Ishikawa (cell line): ENCODE measurements around the gene ALX1.

Source experiments
- CEBPB ChIP-seq: IDR thresholded peaks from 2 replicates; pipeline ENCODE4 v1.6.1; 2012
- CREB1 ChIP-seq: IDR thresholded peaks from 2 replicates; pipeline ENCODE4 v1.6.1; 2012; ENCODE audit warnings: low read depth
- EGR1 ChIP-seq: IDR thresholded peaks from 2 replicates; pipeline ENCODE4 v1.6.1; 2012
- EP300 ChIP-seq: IDR thresholded peaks from 2 replicates; pipeline ENCODE4 v1.6.1; 2012; ENCODE audit warnings: borderline replicate concordance
- FOXM1 ChIP-seq: IDR thresholded peaks from 2 replicates; pipeline ENCODE4 v1.6.1; 2012; ENCODE audit warnings: low read depth, borderline replicate concordance
- MAX ChIP-seq: IDR thresholded peaks from 2 replicates; pipeline ENCODE4 v1.6.1; 2012
- NFIC ChIP-seq: IDR thresholded peaks from 2 replicates; pipeline ENCODE4 v1.6.1; 2012
- RAD21 ChIP-seq: IDR thresholded peaks from 2 replicates; pipeline ENCODE4 v1.6.1; 2012; ENCODE audit warnings: low read depth
- REST ChIP-seq: IDR thresholded peaks from 2 replicates; pipeline ENCODE4 v1.6.1; 2012; ENCODE audit warnings: low read depth, mild to moderate bottlenecking
- TAF1 ChIP-seq: IDR thresholded peaks from 2 replicates; pipeline ENCODE4 v1.6.1; 2012; ENCODE audit warnings: low read depth, mild to moderate bottlenecking
- TCF12 ChIP-seq: IDR thresholded peaks from 2 replicates; pipeline ENCODE4 v1.6.1; 2012; ENCODE audit warnings: low read depth
- TEAD4 ChIP-seq: IDR thresholded peaks from 2 replicates; pipeline ENCODE4 v1.6.1; 2012
- USF1 ChIP-seq: IDR thresholded peaks from 2 replicates; pipeline ENCODE4 v1.6.1; 2012
- YY1 ChIP-seq: IDR thresholded peaks from 2 replicates; pipeline ENCODE4 v1.6.1; 2012; ENCODE audit warnings: low read depth
- ZBTB7A ChIP-seq: IDR thresholded peaks from 2 replicates; pipeline ENCODE4 v1.6.1; 2012; ENCODE audit warnings: low read depth

Gene ALX1

GRCh38 chr12:85253853-85254252, 26.2 kb upstream of the ALX1 start:
- no peak for TF ChIP-seq FOXM1

- no peak for TF ChIP-seq TAF1
- no peak for TF ChIP-seq CREB1
- TF ChIP-seq NFIC, result no peak
- TF ChIP-seq REST, result no peak
- TF ChIP-seq CEBPB, result no peak
- TF ChIP-seq ZBTB7A, result no peak
- TF ChIP-seq TEAD4, result no peak
- TF ChIP-seq RAD21, result no peak
- no peak for TF ChIP-seq USF1
- no peak for TF ChIP-seq TCF12
- TF ChIP-seq MAX, result no peak
- no peak for TF ChIP-seq FOXM1
- TF ChIP-seq YY1, result no peak
- no peak for TF ChIP-seq EGR1
- TF ChIP-seq EP300, result no peak
These were observed 22.3 kb upstream of the ALX1 start for GRCh38 chr12:85257671-85258070.

- TF ChIP-seq EGR1, result no peak
- TF ChIP-seq NFIC, result no peak
- TF ChIP-seq CREB1, result no peak
- TF ChIP-seq RAD21, result no peak
- no peak for TF ChIP-seq ZBTB7A
- no peak for TF ChIP-seq TEAD4
- no peak for TF ChIP-seq YY1
- no peak for TF ChIP-seq MAX
- TF ChIP-seq FOXM1, result no peak
These were observed 19.6 kb upstream of the ALX1 start for GRCh38 chr12:85260447-85260846.

GRCh38 chr12:85260896-85261295, 19.1 kb upstream of the ALX1 start:
- TF ChIP-seq FOXM1 (no peak), USF1 (no peak), TEAD4 (no peak), EP300 (no peak), CEBPB (no peak)

- no peak for TF ChIP-seq TEAD4
These were observed 13.7 kb upstream of the ALX1 start for GRCh38 chr12:85266356-85266755.

GRCh38 chr12:85273381-85274314, 6.4 kb upstream of the ALX1 start:
- TF ChIP-seq YY1 (no peak), TAF1 (no peak), FOXM1 (no peak), TEAD4 (no peak), EGR1 (no peak), CREB1 (no peak)

GRCh38 chr12:85274315-85274651, 5.7 kb upstream of the ALX1 start:
- no peak for TF ChIP-seq CEBPB
- no peak for TF ChIP-seq CREB1
- no peak for TF ChIP-seq RAD21
- no peak for TF ChIP-seq NFIC
- TF ChIP-seq REST, result no peak
